Islet of Langerhans (tissue), 1 donor: ENCODE results near the gene WRAP73.

Source experiments
- FAIRE-seq: peaks from one replicate; lab custom pipeline; 2011; peaks lifted over from hg19 to GRCh38; lab: Jason Lieb, UNC

WRAP73 gene

GRCh38 chr1:3681898-3682806 is 32.2 kb upstream of the WRAP73 start:
- FAIRE-seq = no peak

- FAIRE-seq = no peak
Measured at GRCh38 chr1:3681231-3681897, 31.5 kb upstream of the WRAP73 start.

- FAIRE-seq = no peak
Measured at GRCh38 chr1:3680488-3681230, 30.8 kb upstream of the WRAP73 start.

DNA sequence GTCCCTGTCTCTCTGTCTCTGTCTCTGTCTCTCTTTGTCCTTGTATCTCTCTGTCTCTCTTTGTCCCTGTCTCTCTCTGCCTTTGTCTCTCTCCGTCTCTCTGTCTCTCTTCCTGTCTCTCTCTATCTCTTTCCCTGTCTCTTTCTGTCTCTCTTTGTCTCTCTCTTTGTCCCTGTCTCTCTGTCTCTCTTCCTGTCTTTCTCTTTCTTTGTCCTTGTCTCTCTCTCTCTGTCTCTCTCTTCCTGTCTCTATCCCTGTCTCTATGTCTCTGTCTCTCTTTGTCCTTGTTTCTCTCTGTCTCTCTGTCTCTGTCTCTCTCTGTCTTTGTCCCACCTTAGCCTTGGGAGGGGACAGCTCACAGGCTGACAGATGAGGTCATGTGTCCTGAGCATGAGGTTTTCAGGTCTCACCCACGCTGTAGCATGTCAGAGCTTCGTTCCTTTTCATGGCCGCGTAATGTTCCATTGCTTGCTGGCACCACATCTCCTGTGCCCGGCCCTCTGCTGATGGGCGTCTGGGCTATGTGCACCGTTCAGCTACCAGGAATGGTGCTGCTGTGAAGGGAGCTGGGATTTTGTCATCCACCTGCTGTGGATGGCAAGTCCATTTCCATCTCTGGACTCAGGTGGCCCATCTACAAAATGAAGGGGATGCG is 30.0 kb upstream of the WRAP73 start:
- FAIRE-seq = no peak

- FAIRE-seq = no peak
Measured at GRCh38 chr1:3679098-3679555, 29.2 kb upstream of the WRAP73 start.

DNA sequence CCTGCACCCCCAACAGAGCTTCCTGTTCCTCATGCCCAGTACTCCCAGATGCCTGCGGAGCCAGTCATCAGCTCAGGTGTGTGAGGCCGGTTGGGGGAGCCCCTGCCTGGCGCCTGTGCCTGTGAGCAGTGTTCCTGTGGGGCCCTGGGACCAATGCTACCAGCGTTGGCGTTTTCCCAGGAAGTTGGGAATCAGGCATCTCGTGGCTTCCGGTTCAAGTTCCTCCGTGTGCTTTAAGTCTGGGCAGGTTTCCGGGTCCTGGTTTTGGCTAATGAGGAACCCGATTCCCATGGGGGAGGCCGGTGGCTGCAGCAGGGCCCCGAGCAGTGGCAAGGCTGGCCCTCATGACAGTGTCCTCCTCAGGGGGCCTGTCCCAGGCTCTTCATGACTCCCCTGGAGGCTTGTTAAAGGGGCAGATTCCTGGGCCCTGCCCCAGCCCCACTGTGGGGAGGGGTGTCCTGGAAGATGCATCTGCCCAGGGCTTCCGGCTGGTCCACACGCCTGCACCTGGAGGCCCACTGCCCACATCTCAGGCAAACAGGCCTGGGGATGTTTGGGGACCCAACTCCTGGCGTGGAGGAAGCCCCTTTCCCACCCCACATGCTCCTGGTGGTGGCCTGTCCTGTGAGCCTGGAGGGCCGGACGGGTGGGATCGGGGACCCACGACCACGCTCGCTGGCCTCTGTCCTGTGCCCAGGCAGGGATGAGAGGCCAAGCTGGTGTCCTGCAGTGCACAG is 28.6 kb upstream of the WRAP73 start:
- no peak for FAIRE-seq

- FAIRE-seq = no peak
Measured at GRCh38 chr1:3677484-3677883, 27.6 kb upstream of the WRAP73 start.

- FAIRE-seq = no peak
Measured at GRCh38 chr1:3676581-3677470, 26.9 kb upstream of the WRAP73 start.

- FAIRE-seq = no peak
Measured at GRCh38 chr1:3675436-3675835, 25.5 kb upstream of the WRAP73 start.

GRCh38 chr1:3674100-3675094 is 24.5 kb upstream of the WRAP73 start:
- no peak for FAIRE-seq

GRCh38 chr1:3673381-3674099 is 23.6 kb upstream of the WRAP73 start:
- no peak for FAIRE-seq

GRCh38 chr1:3672971-3673361 is 23.1 kb upstream of the WRAP73 start:
- FAIRE-seq = no peak

GRCh38 chr1:3672231-3672970 is 22.5 kb upstream of the WRAP73 start:
- FAIRE-seq = no peak

DNA sequence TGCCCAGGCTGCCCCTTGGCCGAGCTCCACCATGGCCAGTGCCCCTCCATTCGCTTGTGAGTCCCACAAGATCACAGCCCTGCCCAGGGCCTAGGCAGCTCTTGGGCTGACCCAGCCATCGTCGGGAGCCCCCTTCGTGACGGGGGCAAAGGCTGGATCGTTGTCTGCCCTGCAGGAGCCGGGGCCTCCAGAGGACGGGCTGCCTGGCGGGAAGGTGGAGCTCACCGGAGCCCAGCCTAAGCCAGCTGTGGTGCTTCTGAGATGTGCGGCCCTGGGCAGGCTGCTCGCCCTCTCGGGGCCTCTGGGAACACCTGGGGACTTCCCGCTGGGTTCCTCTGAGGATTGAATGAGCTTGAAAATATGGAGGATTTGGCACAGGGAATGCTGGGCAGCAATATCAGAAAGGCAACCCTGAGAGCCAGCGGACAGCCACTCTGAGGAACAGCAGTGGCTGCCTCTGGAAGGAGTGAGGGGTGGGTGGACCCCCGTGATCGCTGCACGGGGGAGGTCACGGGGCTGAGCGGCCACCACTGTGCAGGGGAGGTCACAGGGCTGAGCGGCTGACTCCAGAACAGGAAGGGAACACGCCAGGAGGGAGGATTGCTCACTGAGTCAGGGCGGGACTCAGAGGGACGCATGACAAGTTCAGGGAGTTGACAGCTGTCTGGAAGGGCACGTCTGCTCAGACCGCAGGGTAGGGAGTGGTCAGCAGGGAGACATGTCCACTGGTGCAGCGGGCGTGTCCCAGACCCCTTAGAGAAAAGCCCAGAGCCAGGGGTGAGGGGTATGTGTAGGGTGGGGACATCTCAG is 21.7 kb upstream of the WRAP73 start:
- no peak for FAIRE-seq

GRCh38 chr1:3670823-3671265 is 20.9 kb upstream of the WRAP73 start:
- FAIRE-seq = no peak

GRCh38 chr1:3669971-3670431 is 20.1 kb upstream of the WRAP73 start:
- FAIRE-seq = no peak

DNA sequence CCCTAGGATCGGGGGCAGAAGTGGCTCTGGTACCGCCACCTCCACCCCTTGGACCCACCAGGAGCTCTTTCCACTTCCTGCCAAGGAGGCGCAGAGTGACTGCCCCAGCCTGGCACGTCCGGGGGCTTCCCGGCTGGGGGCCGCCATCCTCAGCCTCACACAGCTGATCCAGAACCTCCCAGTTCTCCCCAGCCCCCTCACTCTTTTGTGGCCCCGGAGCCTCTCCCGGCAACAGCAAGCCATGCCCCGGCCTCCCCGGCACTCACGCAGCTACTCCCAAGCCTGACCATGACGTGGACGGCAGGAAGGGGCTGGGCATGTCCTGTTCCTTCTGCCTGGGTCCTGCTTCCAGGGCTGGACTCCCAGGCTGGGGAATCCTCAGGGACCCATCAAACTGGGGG is 19.5 kb upstream of the WRAP73 start:
- FAIRE-seq = no peak
